ENCODE measurements around the gene SRBD1. TPM values are rescaled to one million over a fixed set of nuclear protein-coding genes. Genes with fewer than 3 reads are reported as not detected.

SRBD1 gene
- polyA plus RNA-seq, 1 donor (not counting 4 experiments of a cell fraction or from before 2014, with no cell fraction given), result 8.8 TPM

- no peak overlapping the region for H3K4me3 ChIP-seq (ENCODE audit: control insufficient read depth in 2 of 3, extremely low read depth in 1 of 3, insufficient read depth in 2 of 3, low read depth in 1 of 3, low read length in 3 of 3)
- no peak overlapping the region for H2AFZ ChIP-seq (ENCODE audit: control insufficient read depth, low read length)
- no peaks in the 10 kb centered on the region for H3K9me3 ChIP-seq (ENCODE audit: control insufficient read depth, low read depth, low read length)
- H4K20me1 ChIP-seq (ENCODE audit: control insufficient read depth, extremely low read depth, insufficient read depth, low read length), result no peaks in the 10 kb centered on the region
- DNase-seq (ENCODE audit: low read depth, low spot score) (no peak), FAIRE-seq (no peak)
- H3K27ac ChIP-seq (ENCODE audit: control insufficient read depth, insufficient read depth, low read length), result no peak overlapping the region
- H3K36me3 ChIP-seq (ENCODE audit: control insufficient read depth in 2 of 2, extremely low read depth in 1 of 2, insufficient read depth in 2 of 2, low read length in 2 of 2), result peaks cover 2 to 7% of the 10 kb centered on the region in 2 experiments
- H3K79me2 ChIP-seq (ENCODE audit: control insufficient read depth, insufficient read depth, low read length), result peaks cover 16% of the 10 kb centered on the region
- no peak for TF ChIP-seq EZH2 (IDR thresholded peaks at IDR 0.05; ENCODE audit: low read length)
- TF ChIP-seq CTCF (optimal IDR thresholded peaks at IDR 0.05 in 1 of 3, IDR thresholded peaks at IDR 0.05 in 1 of 3, conservative IDR thresholded peaks at IDR 0.05 in 1 of 3; ENCODE audit: extremely low read depth in 1 of 3, insufficient read depth in 2 of 3, low read length in 3 of 3), result no peak
- no peaks in the 10 kb centered on the region for H3K27me3 ChIP-seq (ENCODE audit: control insufficient read depth, extremely low read depth, insufficient read depth, low read length)
- no peaks in the 10 kb centered on the region for H3K9me1 ChIP-seq (ENCODE audit: control insufficient read depth, extremely low read depth, insufficient read depth, low read length)
- H3K9ac ChIP-seq (ENCODE audit: control insufficient read depth, extremely low read depth, insufficient read depth, low read length), result no peak overlapping the region
- no peak overlapping the region for H3K4me2 ChIP-seq (ENCODE audit: control insufficient read depth, extremely low read depth, insufficient read depth, low read depth, low read length)
- peaks cover 18% of the 10 kb centered on the region for H3K4me1 ChIP-seq (ENCODE audit: control insufficient read depth, extremely low read depth, insufficient read depth, low read length)
- dilution Hi-C loops (cut with MboI; ENCODE audit: extremely low pct_ligation_motif_present, low sequenced_read_pairs), result no loop called here
These were observed 20.0 kb downstream of the SRBD1 start for GRCh38 chr2:45591073-45591472.

- TF ChIP-seq CTCF (optimal IDR thresholded peaks at IDR 0.05 in 1 of 3, IDR thresholded peaks at IDR 0.05 in 1 of 3, conservative IDR thresholded peaks at IDR 0.05 in 1 of 3; ENCODE audit: extremely low read depth in 1 of 3, insufficient read depth in 2 of 3, low read length in 3 of 3) (no peak), EZH2 (IDR thresholded peaks at IDR 0.05; ENCODE audit: low read length) (no peak)
- no peak for DNase-seq (ENCODE audit: low read depth, low spot score)
- no peak overlapping the region for H3K9ac ChIP-seq (ENCODE audit: control insufficient read depth, extremely low read depth, insufficient read depth, low read length)
- no peaks in the 10 kb centered on the region for H3K9me3 ChIP-seq (ENCODE audit: control insufficient read depth, low read depth, low read length)
- no peak overlapping the region for H2AFZ ChIP-seq (ENCODE audit: control insufficient read depth, low read length)
- no peak for FAIRE-seq
- dilution Hi-C loops (cut with MboI; ENCODE audit: extremely low pct_ligation_motif_present, low sequenced_read_pairs), result no loop called here
- H3K4me3 ChIP-seq (ENCODE audit: control insufficient read depth in 2 of 3, extremely low read depth in 1 of 3, insufficient read depth in 2 of 3, low read depth in 1 of 3, low read length in 3 of 3), result no peak overlapping the region
- peaks cover 14% of the 10 kb centered on the region for H3K79me2 ChIP-seq (ENCODE audit: control insufficient read depth, insufficient read depth, low read length)
- peaks cover 6% of the 10 kb centered on the region for H3K4me1 ChIP-seq (ENCODE audit: control insufficient read depth, extremely low read depth, insufficient read depth, low read length)
- no peak overlapping the region for H3K4me2 ChIP-seq (ENCODE audit: control insufficient read depth, extremely low read depth, insufficient read depth, low read depth, low read length)
- H3K9me1 ChIP-seq (ENCODE audit: control insufficient read depth, extremely low read depth, insufficient read depth, low read length), result no peaks in the 10 kb centered on the region
- peaks cover 2 to 7% of the 10 kb centered on the region in 2 experiments for H3K36me3 ChIP-seq (ENCODE audit: control insufficient read depth in 2 of 2, extremely low read depth in 1 of 2, insufficient read depth in 2 of 2, low read length in 2 of 2)
- no peaks in the 10 kb centered on the region for H4K20me1 ChIP-seq (ENCODE audit: control insufficient read depth, extremely low read depth, insufficient read depth, low read length)
- no peaks in the 10 kb centered on the region for H3K27me3 ChIP-seq (ENCODE audit: control insufficient read depth, extremely low read depth, insufficient read depth, low read length)
- H3K27ac ChIP-seq (ENCODE audit: control insufficient read depth, insufficient read depth, low read length), result no peak overlapping the region
These were observed 22.8 kb downstream of the SRBD1 start for GRCh38 chr2:45588158-45588829.
